Thyroid gland (tissue), 4 donors: ENCODE measurements around the gene SNX2.

Experiments used
- CTCF ChIP-seq, 6 experiments: fragments of 200-600 bp in 3 of 6; fragments of 450-650 bp in 3 of 6; sonication (generic) in 3 of 6; IDR thresholded peaks; one replicate each; pipeline ENCODE4 v1.5.1; 2016 to 2019; ENCODE audit warnings: antibody characterized with exemption in 6 of 6, mild to moderate bottlenecking in 2 of 6, inconsistent platforms in 1 of 6, moderate library complexity in 1 of 6
- POLR2A ChIP-seq, 2 donors: fragments of 450-650 bp; IDR thresholded peaks; one replicate each; pipeline ENCODE4 v1.6.1; 2017; ENCODE audit warnings: antibody characterized with exemption in 2 of 2, mild to moderate bottlenecking in 2 of 2, moderate library complexity in 1 of 2

- TF ChIP-seq CTCF (IDR thresholded peaks at IDR 0.05) (no peak), POLR2A (IDR thresholded peaks at IDR 0.05) (no peak)
Measured at GRCh38 chr5:122788996-122789395, 14.1 kb downstream of the SNX2 start.
